CD4-positive, alpha-beta T cell treated with Interleukin-17A for 1 hour (primary cell): Measurements from ENCODE around the gene PHYHD1.

Source experiments
- DNase-seq: peaks from one replicate; pipeline ENCODE4 v3.0.0-alpha.2; 2020

The PHYHD1 gene

GRCh38 chr9:128986671-128987070 lies 65.9 kb downstream of the PHYHD1 start:
- DNase-seq, result no peak

GRCh38 chr9:128987805-128988204 lies 67.0 kb downstream of the PHYHD1 start:
- no peak for DNase-seq
